GM23248 (cell line): ENCODE measurements around the gene SCYL3.

ENCODE experiments used
- EZH2 ChIP-seq: fragments of 200-600 bp; sonication (generic); IDR thresholded peaks from 2 replicates; pipeline ENCODE4 v1.6.1; 2018; ENCODE audit warnings: antibody characterized with exemption, mild to moderate bottlenecking; ENCODE audit not compliant: insufficient read depth, poor library complexity, severe bottlenecking
- EZH2phosphoT487 ChIP-seq: fragments of 200-600 bp; sonication (generic); IDR thresholded peaks from 2 replicates; pipeline ENCODE4 v1.6.1; 2018; ENCODE audit warnings: antibody characterized with exemption, moderate library complexity, mild to moderate bottlenecking, low read depth; ENCODE audit not compliant: insufficient read depth

DNA sequence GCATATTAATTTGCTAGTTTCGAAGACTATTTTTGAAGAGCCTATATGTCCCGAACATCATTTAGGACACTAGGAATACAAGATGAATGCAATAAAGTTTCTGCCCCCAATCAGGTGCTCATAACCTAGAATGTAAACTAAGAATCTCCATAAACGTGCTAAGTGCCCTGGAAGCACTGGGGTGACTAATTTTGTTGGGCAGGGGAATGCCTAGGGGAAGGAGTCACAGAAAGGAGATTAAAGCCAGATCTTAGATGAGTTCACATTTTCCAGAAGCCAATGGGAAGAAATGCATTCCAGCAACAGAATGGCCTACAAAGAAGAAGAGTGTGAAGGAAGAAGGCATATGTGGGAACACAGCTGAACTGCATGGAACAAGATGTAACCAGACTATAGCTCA, 19.5 kb downstream of the SCYL3 start:
- TF ChIP-seq EZH2 = no peak
- TF ChIP-seq EZH2phosphoT487 = no peak
